Upper lobe of right lung (tissue), 1 donor: ENCODE results near the gene TBX10. TPM values are rescaled to one million over a fixed set of nuclear protein-coding genes. Genes with fewer than 3 reads are reported as not detected.

Experiments
- ATAC-seq: fragments of 200-7000 bp; cut with Tn5 transposase; one replicate; pipeline ENCODE4 v1.9.1; 2020; ENCODE audit warnings: mild to moderate bottlenecking, moderate library complexity
- DNase-seq: peaks from one replicate; pipeline ENCODE4 v3.0.0-alpha.2; 2020
- H3K27ac ChIP-seq: fragments of 200-600 bp; one replicate; pipeline ENCODE4 v1.8.0; 2022
- H3K27me3 ChIP-seq: fragments of 200-600 bp; one replicate; pipeline ENCODE4 v1.8.0; 2022; ENCODE audit warnings: mild to moderate bottlenecking
- H3K36me3 ChIP-seq: fragments of 200-600 bp; one replicate; pipeline ENCODE4 v1.8.0; 2022
- H3K4me1 ChIP-seq: fragments of 200-600 bp; one replicate; pipeline ENCODE4 v1.8.0; 2022
- H3K4me3 ChIP-seq: fragments of 200-600 bp; one replicate; pipeline ENCODE4 v1.8.0; 2022; ENCODE audit warnings: mild to moderate bottlenecking
- H3K9me3 ChIP-seq: fragments of 200-600 bp; one replicate; pipeline ENCODE4 v1.8.0; 2022
- intact Hi-C: fragments of 100-400 bp; cut with DNase I; formaldehyde crosslinking; loops from one replicate; pipeline ENCODE4 v1.11.0; 2022
- total RNA-seq: library from RNA; stranded (reverse); fragmentation: NEBNext Ultra II Directional; extraction: Animal tissue kit (Norgen Biotek cat#: 25700); gene quantifications from one replicate; pipeline ENCODE4 v1.2.1, GENCODE V29; 2021
- TF ChIP-seq, protein P1 (sequence below): fragments of 200-600 bp; IDR thresholded peaks from one replicate; pipeline ENCODE4 v1.8.0; 2022; ENCODE audit warnings: antibody characterized with exemption
- donor health status: DM: no; HTN: yes; CAD: no; lungs with severe emphysema.

TBX10 gene
- total RNA-seq, 1 donor from 2014 or later, result not detected

DNA sequence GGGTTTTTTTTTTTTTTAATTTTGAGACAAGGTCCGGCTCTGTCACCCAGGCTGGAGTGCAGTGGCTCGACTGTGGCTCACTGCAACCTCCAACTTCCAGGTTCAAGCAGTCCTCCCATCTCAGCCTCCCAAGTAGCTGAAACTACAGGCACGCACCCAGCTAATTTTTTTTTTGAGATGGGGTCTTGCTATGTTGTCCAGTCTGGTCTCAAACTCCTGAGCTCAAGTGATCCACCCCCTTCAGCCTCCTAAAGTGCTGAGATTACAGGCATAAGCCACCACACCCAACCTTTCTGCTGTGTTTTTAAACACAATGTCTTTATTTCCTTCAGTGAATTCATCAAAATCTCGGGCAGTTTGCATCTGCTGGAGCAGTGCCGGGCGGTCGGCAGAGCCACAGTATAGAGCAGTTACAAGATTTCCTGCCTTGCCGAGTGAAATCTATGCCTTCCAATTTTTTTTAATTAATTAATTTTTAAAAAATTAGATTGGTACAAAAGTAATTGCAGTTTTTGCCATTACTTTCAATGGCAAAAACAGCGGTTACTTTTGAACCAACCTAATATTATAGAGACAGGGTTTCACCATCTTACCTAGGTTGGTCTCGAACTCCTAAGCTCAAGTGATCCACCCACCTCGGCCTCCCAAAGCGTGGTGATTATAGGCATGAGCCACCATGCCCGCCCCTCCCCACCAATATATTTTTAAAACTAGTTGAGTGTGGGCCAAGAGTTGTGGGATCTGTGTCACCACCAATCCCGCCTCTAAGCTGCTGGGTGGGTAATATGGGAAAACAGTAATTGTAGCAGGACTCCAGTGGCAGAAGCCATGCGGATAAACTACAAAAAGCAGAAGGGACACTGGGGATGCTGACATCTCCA, 13.6 kb upstream of the TBX10 start:
- ATAC-seq, result no peak
- Histone ChIP-seq H3K27ac (no peak overlapping the region), H3K4me3 (no peak overlapping the region), H3K9me3 (no peaks in the 10 kb centered on the region), H3K4me1 (no peaks in the 10 kb centered on the region), H3K36me3 (no peaks in the 10 kb centered on the region), H3K27me3 (no peaks in the 10 kb centered on the region)
- DNase-seq, result peak; percentile 11
- intact Hi-C loops, result no loop called here
- TF ChIP-seq, protein P1, sequence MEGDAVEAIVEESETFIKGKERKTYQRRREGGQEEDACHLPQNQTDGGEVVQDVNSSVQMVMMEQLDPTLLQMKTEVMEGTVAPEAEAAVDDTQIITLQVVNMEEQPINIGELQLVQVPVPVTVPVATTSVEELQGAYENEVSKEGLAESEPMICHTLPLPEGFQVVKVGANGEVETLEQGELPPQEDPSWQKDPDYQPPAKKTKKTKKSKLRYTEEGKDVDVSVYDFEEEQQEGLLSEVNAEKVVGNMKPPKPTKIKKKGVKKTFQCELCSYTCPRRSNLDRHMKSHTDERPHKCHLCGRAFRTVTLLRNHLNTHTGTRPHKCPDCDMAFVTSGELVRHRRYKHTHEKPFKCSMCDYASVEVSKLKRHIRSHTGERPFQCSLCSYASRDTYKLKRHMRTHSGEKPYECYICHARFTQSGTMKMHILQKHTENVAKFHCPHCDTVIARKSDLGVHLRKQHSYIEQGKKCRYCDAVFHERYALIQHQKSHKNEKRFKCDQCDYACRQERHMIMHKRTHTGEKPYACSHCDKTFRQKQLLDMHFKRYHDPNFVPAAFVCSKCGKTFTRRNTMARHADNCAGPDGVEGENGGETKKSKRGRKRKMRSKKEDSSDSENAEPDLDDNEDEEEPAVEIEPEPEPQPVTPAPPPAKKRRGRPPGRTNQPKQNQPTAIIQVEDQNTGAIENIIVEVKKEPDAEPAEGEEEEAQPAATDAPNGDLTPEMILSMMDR, result no peak

DNA sequence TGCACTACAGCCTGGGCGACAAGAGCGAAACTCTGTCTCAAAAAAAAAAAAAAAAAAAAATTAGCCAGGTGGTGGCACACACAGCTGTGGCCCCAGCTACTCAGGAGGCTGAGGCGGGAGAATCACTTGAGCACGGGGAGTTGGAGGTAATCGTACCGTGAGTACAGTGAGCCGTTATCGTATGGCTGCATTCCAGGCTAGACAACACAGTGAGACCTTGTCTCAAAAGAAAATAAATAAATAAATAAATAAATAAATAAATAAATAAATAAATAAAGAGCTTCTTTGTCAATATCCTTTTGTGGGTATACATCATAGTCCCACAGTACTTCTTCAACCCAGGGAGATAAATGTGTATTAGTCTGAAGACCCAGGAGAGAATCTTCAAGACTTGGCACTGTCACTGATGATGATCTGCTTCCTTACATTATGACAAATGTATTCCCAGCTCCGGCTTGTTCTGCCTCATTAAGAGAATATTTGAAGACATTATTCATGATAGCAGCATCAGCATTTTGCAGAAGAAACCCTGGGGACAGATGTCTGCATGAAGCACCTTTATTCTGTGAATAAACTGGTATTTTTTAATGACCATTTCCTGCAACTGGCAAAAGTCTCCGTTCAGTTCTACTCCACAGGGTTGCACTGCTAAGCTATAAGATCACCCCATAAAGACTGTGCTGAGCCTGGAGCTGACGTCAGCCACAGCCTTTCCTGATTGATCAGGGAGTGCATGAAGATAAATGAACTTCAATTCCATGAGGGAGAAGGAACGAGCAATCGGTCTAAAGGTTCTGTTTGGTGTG, 12.6 kb upstream of the TBX10 start:
- Histone ChIP-seq H3K4me1 (no peaks in the 10 kb centered on the region), H3K4me3 (no peak overlapping the region), H3K27ac (no peak overlapping the region), H3K36me3 (no peaks in the 10 kb centered on the region), H3K9me3 (no peaks in the 10 kb centered on the region), H3K27me3 (no peaks in the 10 kb centered on the region)
- TF ChIP-seq, protein P1, result no peak
- intact Hi-C loops, result no loop called here
- DNase-seq (peak; percentile 13), ATAC-seq (no peak)

DNA sequence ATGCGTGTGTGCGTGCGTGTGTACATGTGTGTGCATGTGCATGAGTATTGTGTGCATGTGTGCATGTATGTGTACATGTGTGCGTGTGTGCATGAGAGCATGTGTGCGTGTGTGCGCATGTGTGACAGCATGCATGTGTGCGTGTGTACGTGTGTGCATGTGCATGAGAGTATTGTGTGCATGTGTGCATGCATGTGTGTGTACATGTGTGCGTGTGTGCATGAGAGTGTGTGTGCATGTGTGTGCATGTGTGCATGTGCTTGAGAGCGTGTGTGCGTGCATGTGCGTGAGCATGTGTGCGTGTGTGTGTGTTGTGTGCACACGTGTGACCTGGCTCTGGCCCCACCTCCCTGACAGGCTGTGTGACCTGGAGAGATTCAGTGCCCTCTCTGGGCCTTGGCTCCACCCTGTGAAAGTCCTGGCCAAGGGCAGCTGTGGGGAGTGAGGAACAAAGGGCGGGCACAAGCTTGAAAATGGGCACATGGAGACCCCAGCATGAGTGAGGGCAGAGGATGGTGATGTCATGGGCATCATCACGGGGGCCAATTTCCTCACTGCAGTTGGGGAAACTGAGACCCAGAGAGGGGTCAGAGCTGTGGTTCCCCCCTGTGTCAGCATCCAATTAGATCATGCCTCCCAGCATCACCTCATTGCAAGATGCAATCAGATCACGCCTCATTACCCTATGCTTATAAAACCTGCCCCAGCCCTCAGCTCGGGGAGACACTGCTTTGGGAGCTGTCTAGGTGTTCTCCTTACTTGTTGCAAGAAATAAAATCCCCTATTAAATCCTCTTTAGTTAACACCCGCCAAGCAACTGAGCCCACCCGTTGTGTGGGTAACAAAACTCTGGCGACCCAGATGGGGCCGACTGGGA, 10.3 kb upstream of the TBX10 start:
- H3K27me3 ChIP-seq, result peaks cover 4% of the 10 kb centered on the region
- H3K9me3 ChIP-seq, result no peaks in the 10 kb centered on the region
- no peaks in the 10 kb centered on the region for H3K36me3 ChIP-seq
- H3K27ac ChIP-seq, result peak overlapping the region; percentile 61
- ATAC-seq, result no peak
- TF ChIP-seq, protein P1, result no peak
- intact Hi-C loops, result no loop called here
- DNase-seq, result no peak
- H3K4me1 ChIP-seq, result no peaks in the 10 kb centered on the region
- H3K4me3 ChIP-seq, result peak overlapping the region; percentile 49

DNA sequence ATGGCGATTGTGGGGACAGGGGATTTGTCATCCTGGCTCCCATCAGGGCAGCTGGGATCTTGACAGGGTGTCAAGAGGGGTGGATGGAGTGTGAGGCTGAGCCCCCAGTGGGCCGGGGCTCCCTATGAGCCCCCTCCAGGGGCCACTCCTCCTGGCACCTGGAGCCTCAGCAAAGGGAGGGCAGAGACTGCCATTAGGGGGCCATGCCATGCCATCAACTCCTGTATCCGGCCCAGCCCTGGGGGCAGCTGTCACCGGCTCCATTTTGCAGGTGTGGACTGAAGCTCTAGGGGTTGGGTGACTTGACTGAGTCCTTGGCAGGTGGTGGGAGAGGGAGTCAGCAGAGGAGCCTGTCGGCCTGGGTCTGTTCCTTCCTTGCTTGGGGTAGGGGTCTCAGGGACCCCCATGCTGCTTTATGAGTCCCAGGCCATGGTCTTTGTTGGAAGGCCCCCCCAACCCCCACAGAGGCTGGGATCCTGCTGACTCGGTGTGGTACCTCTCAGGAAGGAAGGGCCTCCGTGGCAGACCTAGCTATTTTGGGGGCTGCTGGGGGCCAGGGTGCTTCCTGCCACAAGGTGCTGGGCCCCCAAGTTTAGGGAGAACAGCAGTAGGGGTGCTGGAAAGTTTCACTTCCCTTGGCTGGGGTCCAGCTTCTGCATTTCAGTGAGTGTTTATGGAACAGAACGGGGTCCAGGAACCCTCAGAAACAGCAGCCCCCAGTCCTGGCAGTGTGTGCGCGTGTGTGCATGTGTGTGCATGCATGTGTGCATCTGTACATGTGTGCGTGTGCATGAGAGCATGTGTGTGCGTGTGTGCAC, 9.4 kb upstream of the TBX10 start:
- TF ChIP-seq, protein P1, result no peak
- Histone ChIP-seq H3K4me3 (no peak overlapping the region), H3K4me1 (no peaks in the 10 kb centered on the region), H3K36me3 (no peaks in the 10 kb centered on the region), H3K27me3 (peaks cover 4% of the 10 kb centered on the region), H3K27ac (no peak overlapping the region), H3K9me3 (no peaks in the 10 kb centered on the region)
- DNase-seq (no peak), ATAC-seq (no peak)
- intact Hi-C loops, result no loop called here
